HepG2 (cell line): ENCODE results near the gene IQCE. TPM values are rescaled to one million over a fixed set of nuclear protein-coding genes. Genes with fewer than 3 reads are reported as not detected.
A peak's percentile ranks its signal among the peaks of the same experiment; 100 is the strongest.

ENCODE experiments used
- ARNT2 ChIP-seq: sonication (generic); formaldehyde crosslinking; IDR thresholded peaks from 2 replicates; pipeline ENCODE4 v1.8.0; 2022; ENCODE audit warnings: mild to moderate bottlenecking, low read depth, missing genetic modification reagents, moderate library complexity
- DNMT3B ChIP-seq: conservative IDR thresholded peaks from 2 replicates; pipeline ENCODE4 v1.6.1; 2016; ENCODE audit warnings: missing biosample characterization, control low read depth
- DPF2 ChIP-seq: sonication (generic); formaldehyde crosslinking; IDR thresholded peaks from 2 replicates; pipeline ENCODE4 v1.4.0; 2020; ENCODE audit warnings: mild to moderate bottlenecking, low read depth, missing genetic modification reagents, borderline replicate concordance
- GABPB1 ChIP-seq: IDR thresholded peaks from 2 replicates; pipeline ENCODE4 v1.6.1; 2016; ENCODE audit warnings: mild to moderate bottlenecking, missing genetic modification reagents, moderate library complexity, missing compliant biosample characterization
- GFI1 ChIP-seq: sonication (generic); formaldehyde crosslinking; IDR thresholded peaks from 2 replicates; pipeline ENCODE4 v1.5.0; 2020; ENCODE audit warnings: missing genetic modification reagents, mild to moderate bottlenecking, borderline replicate concordance
- GTF3A ChIP-seq: sonication (generic); formaldehyde crosslinking; conservative IDR thresholded peaks from 2 replicates; pipeline ENCODE4 v1.4.0; 2020; ENCODE audit warnings: mild to moderate bottlenecking, missing genetic modification reagents
- KDM4B ChIP-seq: sonication (generic); formaldehyde crosslinking; IDR thresholded peaks from 2 replicates; pipeline ENCODE4 v1.4.0; 2020; ENCODE audit warnings: missing genetic modification reagents
- KLF16 ChIP-seq, 2 experiments: sonication (generic) in 1 of 2; formaldehyde crosslinking in 1 of 2; IDR thresholded peaks; 2 replicates each; pipeline versions ENCODE4 v1.6.1 to v1.8.0; 2016 to 2023; ENCODE audit warnings: missing genetic modification reagents in 2 of 2, missing compliant biosample characterization in 1 of 2
- MAZ ChIP-seq, 2 experiments: sonication (generic) in 1 of 2; formaldehyde crosslinking in 1 of 2; IDR thresholded peaks; 2 replicates each; pipeline versions ENCODE4 v1.5.0 to v1.6.1; 2012 to 2020; ENCODE audit warnings: low read depth in 2 of 2, mild to moderate bottlenecking in 2 of 2, borderline replicate concordance in 1 of 2, improper control_type of control experiment in 1 of 2, low read length in 1 of 2, missing genetic modification reagents in 1 of 2, moderate library complexity in 1 of 2
- MTA3 ChIP-seq: sonication (generic); formaldehyde crosslinking; IDR thresholded peaks from 2 replicates; pipeline ENCODE4 v1.4.0; 2020; ENCODE audit warnings: missing genetic modification reagents
- PHF20 ChIP-seq: sonication (generic); formaldehyde crosslinking; IDR thresholded peaks from 2 replicates; pipeline ENCODE4 v1.5.0; 2020; ENCODE audit warnings: mild to moderate bottlenecking, missing genetic modification reagents
- RAD51 ChIP-seq: fragments of 450-650 bp; IDR thresholded peaks from 2 replicates; pipeline ENCODE4 v1.6.1; 2016; ENCODE audit warnings: borderline replicate concordance
- RBFOX2 ChIP-seq: fragments of 200-400 bp; formaldehyde crosslinking; IDR thresholded peaks from 2 replicates; pipeline ENCODE4 v1.6.1; 2017; ENCODE audit warnings: low read depth, mild to moderate bottlenecking, low read length
- SAP130 ChIP-seq: IDR thresholded peaks from 2 replicates; pipeline ENCODE4 v1.6.1; 2016; ENCODE audit warnings: low read depth
- SMAD9 ChIP-seq: sonication (generic); formaldehyde crosslinking; IDR thresholded peaks from 2 replicates; pipeline ENCODE4 v1.5.1; 2020; ENCODE audit warnings: mild to moderate bottlenecking, missing genetic modification reagents
- SMARCE1 ChIP-seq: fragments of 450-650 bp; IDR thresholded peaks from 2 replicates; pipeline ENCODE4 v1.6.1; 2017; ENCODE audit warnings: borderline replicate concordance
- SRSF9 ChIP-seq: fragments of 200-400 bp; formaldehyde crosslinking; IDR thresholded peaks from 2 replicates; pipeline ENCODE4 v1.6.1; 2018; ENCODE audit warnings: borderline replicate concordance, mild to moderate bottlenecking, low read depth, low read length; ENCODE audit not compliant: insufficient read depth, poor library complexity, severe bottlenecking
- TOE1 ChIP-seq: sonication (generic); formaldehyde crosslinking; IDR thresholded peaks from 2 replicates; pipeline ENCODE4 v1.4.0; 2020; ENCODE audit warnings: mild to moderate bottlenecking, missing genetic modification reagents
- TRIM22 ChIP-seq: fragments of 450-650 bp; IDR thresholded peaks from 2 replicates; pipeline ENCODE4 v1.6.1; 2017
- ZBTB1 ChIP-seq: sonication (generic); formaldehyde crosslinking; IDR thresholded peaks from 2 replicates; pipeline ENCODE4 v1.4.0; 2020; ENCODE audit warnings: missing genetic modification reagents, borderline replicate concordance
- ZBTB39 ChIP-seq: sonication (generic); formaldehyde crosslinking; IDR thresholded peaks from 2 replicates; pipeline ENCODE4 v1.5.0; 2020; ENCODE audit warnings: missing genetic modification reagents
- ZEB1 ChIP-seq: IDR thresholded peaks from 2 replicates; pipeline ENCODE4 v1.6.1; 2012; ENCODE audit warnings: mild to moderate bottlenecking, low read depth, inconsistent platforms; ENCODE audit not compliant: insufficient replicate concordance
- ZKSCAN1 ChIP-seq: fragments of 150-350 bp; IDR thresholded peaks from 2 replicates; pipeline ENCODE4 v1.6.1; 2014; ENCODE audit warnings: low read length
- ZNF234 ChIP-seq: sonication (generic); formaldehyde crosslinking; conservative IDR thresholded peaks from 2 replicates; pipeline ENCODE4 v1.5.1; 2020; ENCODE audit warnings: mild to moderate bottlenecking, missing genetic modification reagents
- ZNF30 ChIP-seq: sonication (generic); formaldehyde crosslinking; IDR thresholded peaks from 2 replicates; pipeline ENCODE4 v1.5.0; 2020; ENCODE audit warnings: mild to moderate bottlenecking, missing genetic modification reagents
- ZNF335 ChIP-seq: sonication (generic); formaldehyde crosslinking; IDR thresholded peaks from 2 replicates; pipeline ENCODE4 v1.4.0; 2020; ENCODE audit warnings: missing genetic modification reagents
- ZNF367 ChIP-seq: sonication (generic); formaldehyde crosslinking; IDR thresholded peaks from 2 replicates; pipeline ENCODE4 v1.4.0; 2020; ENCODE audit warnings: missing genetic modification reagents, borderline replicate concordance
- ZNF530 ChIP-seq: sonication (generic); formaldehyde crosslinking; IDR thresholded peaks from 2 replicates; pipeline ENCODE4 v1.5.0; 2020; ENCODE audit warnings: low read depth, mild to moderate bottlenecking, missing genetic modification reagents
- ZNF558 ChIP-seq: sonication (generic); formaldehyde crosslinking; IDR thresholded peaks from 2 replicates; pipeline ENCODE4 v1.9.0; 2022; ENCODE audit warnings: mild to moderate bottlenecking, missing genetic modification reagents, borderline replicate concordance
- ZNF572 ChIP-seq: sonication (generic); formaldehyde crosslinking; IDR thresholded peaks from 2 replicates; pipeline ENCODE4 v1.5.1; 2020; ENCODE audit warnings: mild to moderate bottlenecking, missing genetic modification reagents
- ZNF768 ChIP-seq: sonication (generic); formaldehyde crosslinking; IDR thresholded peaks from 2 replicates; pipeline ENCODE4 v1.4.0; 2020; ENCODE audit warnings: missing genetic modification reagents
- ZSCAN31 ChIP-seq: sonication (generic); formaldehyde crosslinking; IDR thresholded peaks from 2 replicates; pipeline ENCODE4 v1.5.0; 2020; ENCODE audit warnings: low read depth, mild to moderate bottlenecking, missing genetic modification reagents
- polyA plus RNA-seq, 8 experiments: library from polyadenylated mRNA; depleted of rRNA in 3 of 8; stranded (reverse) in 7 of 8; unstranded in 1 of 8; fragments of >200 nt; fragmentation: Illumina TruSeq in 4 of 8; extraction: Trizol in 4 of 8; gene quantifications; 2 replicates each; pipeline versions ENCODE4 v1.2.1 to v1.2.3, GENCODE V29; 2011 to 2016; ENCODE audit warnings: low read depth in 4 of 8, missing spikeins in 1 of 8, mixed read lengths in 1 of 8; ENCODE audit not compliant: insufficient read depth in 1 of 8
- total RNA-seq, 5 experiments: library from RNA; depleted of rRNA; stranded (reverse); fragments of >200 nt; fragmentation: Illumina TruSeq; extraction: Trizol; gene quantifications; 2 replicates each; pipeline ENCODE4 v1.2.3, GENCODE V29; 2016; ENCODE audit warnings: low read depth in 1 of 5

The IQCE gene
- total and polyA plus RNA-seq, 2 of the 13 experiments (the other 11 are each of a cell fraction or from before 2014, with no cell fraction given) = 1.5 to 2.5 TPM

- TF ChIP-seq RAD51 = no peak
- no peak for TF ChIP-seq ZNF558 (CRISPR knock-in tag)
- TF ChIP-seq DNMT3B (CRISPR knock-in tag) = no peak
- no peak for TF ChIP-seq MTA3 (CRISPR knock-in tag)
- no peak for TF ChIP-seq ZKSCAN1
- TF ChIP-seq ARNT2 (CRISPR knock-in tag) = no peak
- no peak for TF ChIP-seq DPF2 (CRISPR knock-in tag)
- TF ChIP-seq GABPB1 (CRISPR knock-in tag) = no peak
- no peak for TF ChIP-seq ZNF530 (CRISPR knock-in tag)
- TF ChIP-seq ZNF367 = no peak
- TF ChIP-seq ZNF234 (CRISPR knock-in tag) = no peak
- TF ChIP-seq MAZ (IDR thresholded peaks at IDR 0.05; ENCODE audit: borderline replicate concordance, low read depth, low read length) = no peak
- TF ChIP-seq MAZ (CRISPR knock-in tag; IDR thresholded peaks at IDR 0.05; ENCODE audit: low read depth) = no peak
- no peak for TF ChIP-seq ZSCAN31 (CRISPR knock-in tag)
- TF ChIP-seq SAP130 = peak; percentile 69
- no peak for TF ChIP-seq KDM4B (CRISPR knock-in tag)
- no peak for TF ChIP-seq KLF16 (CRISPR knock-in tag; IDR thresholded peaks at IDR 0.05)
- TF ChIP-seq ZNF30 = no peak
- 0 out of 2 replicates have a peak, but pooled peaks have one; percentile 36 for TF ChIP-seq GFI1 (CRISPR knock-in tag)
- no peak for TF ChIP-seq ZNF335
- no peak for TF ChIP-seq ZBTB1 (CRISPR knock-in tag)
- no peak for TF ChIP-seq ZNF572 (CRISPR knock-in tag)
- TF ChIP-seq TRIM22 = no peak
- no peak for TF ChIP-seq SMAD9 (CRISPR knock-in tag)
- TF ChIP-seq GTF3A (CRISPR knock-in tag) = no peak
- no peak for TF ChIP-seq RBFOX2
- no peak for TF ChIP-seq SRSF9
- no peak for TF ChIP-seq ZBTB39 (CRISPR knock-in tag)
- TF ChIP-seq PHF20 (CRISPR knock-in tag) = no peak
- TF ChIP-seq ZNF768 (CRISPR knock-in tag) = no peak
- no peak for TF ChIP-seq TOE1 (CRISPR knock-in tag)
- no peak for TF ChIP-seq ZEB1
- TF ChIP-seq SMARCE1 = no peak
Observed at GRCh38 chr7:2628130-2628482, 69.3 kb downstream of the IQCE start (continued).
